ENCODE measurements around the gene GLDC. TPM values are rescaled to one million over a fixed set of nuclear protein-coding genes. Genes with fewer than 3 reads are reported as not detected.

GLDC gene
- total RNA-seq, 1 donor from 2014 or later: 1.7 TPM

DNA sequence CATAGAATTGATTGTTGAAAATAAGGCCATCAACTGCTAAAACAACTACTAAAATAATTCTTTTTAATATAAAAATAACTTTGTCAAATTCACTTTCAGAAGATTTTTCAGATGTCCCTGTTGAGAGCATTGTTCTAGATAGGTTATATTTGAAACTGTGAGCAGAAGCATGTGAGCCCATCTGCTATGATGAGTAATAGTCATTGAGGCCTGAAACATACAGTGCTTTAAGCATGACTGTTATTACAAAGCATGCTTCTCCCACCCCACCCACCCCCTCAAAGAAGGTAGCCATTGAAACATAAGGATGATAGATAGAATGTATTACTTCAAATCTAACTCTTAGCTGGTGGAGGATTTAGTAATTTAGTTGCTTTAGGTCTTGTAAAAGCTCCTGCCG is 146.5 kb downstream of the GLDC start:
- intact Hi-C loops (cut with DNase I): no loop called here

DNA sequence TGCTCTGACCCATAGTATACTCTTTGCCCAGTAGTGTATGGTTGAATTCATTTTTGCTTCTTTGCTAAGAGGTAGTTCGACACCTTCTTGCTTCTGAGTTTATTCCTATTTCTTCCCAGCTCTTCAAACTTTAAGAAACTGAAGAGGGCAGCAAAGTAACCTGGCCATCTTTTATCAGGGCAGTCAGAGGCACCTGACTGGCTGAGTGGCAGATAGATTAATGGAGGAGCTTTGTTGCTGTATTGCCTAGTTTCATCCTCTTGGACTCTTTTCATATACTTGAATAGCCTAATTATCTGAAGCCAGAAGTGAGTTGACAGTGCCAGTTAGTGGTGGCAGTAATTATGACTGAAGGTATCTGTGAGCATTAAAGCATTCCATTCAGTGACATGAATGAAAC is 150.1 kb downstream of the GLDC start:
- DNase-seq (no peak), ATAC-seq (no peak)
- no peaks in the 10 kb centered on the region for H3K27me3 ChIP-seq
- H3K4me1 ChIP-seq: no peaks in the 10 kb centered on the region
- H3K9me3 ChIP-seq: no peaks in the 10 kb centered on the region
- TF ChIP-seq, protein P1, sequence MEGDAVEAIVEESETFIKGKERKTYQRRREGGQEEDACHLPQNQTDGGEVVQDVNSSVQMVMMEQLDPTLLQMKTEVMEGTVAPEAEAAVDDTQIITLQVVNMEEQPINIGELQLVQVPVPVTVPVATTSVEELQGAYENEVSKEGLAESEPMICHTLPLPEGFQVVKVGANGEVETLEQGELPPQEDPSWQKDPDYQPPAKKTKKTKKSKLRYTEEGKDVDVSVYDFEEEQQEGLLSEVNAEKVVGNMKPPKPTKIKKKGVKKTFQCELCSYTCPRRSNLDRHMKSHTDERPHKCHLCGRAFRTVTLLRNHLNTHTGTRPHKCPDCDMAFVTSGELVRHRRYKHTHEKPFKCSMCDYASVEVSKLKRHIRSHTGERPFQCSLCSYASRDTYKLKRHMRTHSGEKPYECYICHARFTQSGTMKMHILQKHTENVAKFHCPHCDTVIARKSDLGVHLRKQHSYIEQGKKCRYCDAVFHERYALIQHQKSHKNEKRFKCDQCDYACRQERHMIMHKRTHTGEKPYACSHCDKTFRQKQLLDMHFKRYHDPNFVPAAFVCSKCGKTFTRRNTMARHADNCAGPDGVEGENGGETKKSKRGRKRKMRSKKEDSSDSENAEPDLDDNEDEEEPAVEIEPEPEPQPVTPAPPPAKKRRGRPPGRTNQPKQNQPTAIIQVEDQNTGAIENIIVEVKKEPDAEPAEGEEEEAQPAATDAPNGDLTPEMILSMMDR (IDR thresholded peaks at IDR 0.05): no peak
- no peak overlapping the region for H3K4me3 ChIP-seq
- intact Hi-C loops (cut with DNase I): no loop called here
- H3K36me3 ChIP-seq: peaks cover 66% of the 10 kb centered on the region
- H3K27ac ChIP-seq: no peak overlapping the region

More for the DNA sequence above, 146.5 kb downstream of the GLDC start:
- DNase-seq: no peak
- TF ChIP-seq, protein P1 (IDR thresholded peaks at IDR 0.05): no peak
- Histone ChIP-seq H3K4me3 (no peak overlapping the region), H3K27me3 (no peaks in the 10 kb centered on the region), H3K36me3 (peaks cover 75% of the 10 kb centered on the region), H3K4me1 (no peaks in the 10 kb centered on the region), H3K27ac (no peak overlapping the region), H3K9me3 (no peaks in the 10 kb centered on the region)
- no peak for ATAC-seq

DNA sequence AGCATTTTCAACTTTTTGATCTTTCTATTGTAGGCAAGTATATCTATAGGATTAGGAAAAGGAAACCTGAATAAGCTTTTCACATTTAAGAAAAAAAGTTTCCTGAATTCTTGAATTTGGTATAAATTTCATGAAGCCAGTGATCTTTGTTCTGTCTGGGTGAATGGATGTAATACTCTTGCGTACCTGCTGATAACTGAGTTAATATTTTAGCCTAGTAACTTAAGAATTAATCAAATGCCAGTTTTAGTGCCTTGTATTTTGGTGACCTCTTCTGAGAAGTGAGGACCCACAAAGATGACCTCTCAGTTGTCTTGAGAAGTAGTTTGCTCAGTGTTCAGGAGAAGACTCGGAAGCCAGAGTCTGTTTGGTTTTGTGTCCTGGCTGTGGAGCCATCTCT is 154.7 kb downstream of the GLDC start:
- H3K27ac ChIP-seq: no peak overlapping the region
- no peaks in the 10 kb centered on the region for H3K9me3 ChIP-seq
- no peak for ATAC-seq
- peaks cover 68% of the 10 kb centered on the region for H3K36me3 ChIP-seq
- no peak for DNase-seq
- no peak overlapping the region for H3K4me3 ChIP-seq
- no peaks in the 10 kb centered on the region for H3K4me1 ChIP-seq
- intact Hi-C loops (cut with DNase I): no loop called here
- H3K27me3 ChIP-seq: no peaks in the 10 kb centered on the region
- TF ChIP-seq, protein P1 (IDR thresholded peaks at IDR 0.05): no peak

DNA sequence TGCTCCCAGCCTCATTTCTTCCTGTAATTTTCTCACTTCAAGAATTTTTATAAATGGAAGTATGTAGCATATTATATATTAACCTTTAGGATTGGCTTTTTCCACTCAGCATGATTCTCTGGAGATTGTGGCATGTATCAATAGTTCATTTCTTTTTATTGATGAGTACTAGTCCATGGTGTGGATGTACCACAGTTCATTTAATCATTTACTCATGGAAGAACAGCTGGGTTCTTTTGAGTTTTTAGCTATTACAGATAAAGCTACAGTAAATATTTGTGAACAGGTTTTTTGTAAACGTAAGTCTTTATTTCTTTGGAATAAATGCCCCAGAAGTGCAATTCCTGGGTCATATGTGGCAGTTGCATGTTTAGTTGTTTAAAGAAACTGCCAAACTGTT is 156.4 kb downstream of the GLDC start:
- ATAC-seq (no peak), DNase-seq (no peak)
- H3K9me3 ChIP-seq: no peaks in the 10 kb centered on the region
- H3K4me1 ChIP-seq: no peaks in the 10 kb centered on the region
- TF ChIP-seq, protein P1 (IDR thresholded peaks at IDR 0.05): no peak
- intact Hi-C loops (cut with DNase I): no loop called here
- H3K4me3 ChIP-seq: no peak overlapping the region
- H3K36me3 ChIP-seq: peaks cover 78% of the 10 kb centered on the region
- H3K27ac ChIP-seq: no peak overlapping the region
- no peaks in the 10 kb centered on the region for H3K27me3 ChIP-seq

DNA sequence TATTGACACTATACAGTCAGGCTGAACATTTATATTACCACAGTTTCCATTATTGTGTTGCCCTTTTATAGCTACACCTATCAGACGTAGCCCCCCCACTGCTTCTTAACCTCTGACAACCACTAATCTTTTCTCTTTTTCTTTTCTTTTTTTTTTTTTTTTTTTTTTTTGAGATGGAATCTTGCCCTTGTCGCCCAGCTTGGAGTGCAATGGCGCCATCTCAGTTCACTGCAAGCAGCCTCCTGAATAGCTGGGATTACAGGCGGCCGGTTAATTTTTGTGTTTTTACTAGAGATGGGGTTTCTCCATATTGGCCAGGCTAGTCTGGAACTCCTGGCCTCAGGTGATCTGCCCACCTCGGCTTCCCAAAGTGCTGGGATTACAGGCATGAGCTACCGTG is 157.1 kb downstream of the GLDC start:
- Histone ChIP-seq H3K9me3 (no peaks in the 10 kb centered on the region), H3K4me1 (no peaks in the 10 kb centered on the region), H3K36me3 (peaks cover 77% of the 10 kb centered on the region), H3K27me3 (no peaks in the 10 kb centered on the region), H3K27ac (no peak overlapping the region), H3K4me3 (no peak overlapping the region)
- DNase-seq (no peak), ATAC-seq (no peak)
- TF ChIP-seq, protein P1 (IDR thresholded peaks at IDR 0.05): no peak
- intact Hi-C loops (cut with DNase I): no loop called here

DNA sequence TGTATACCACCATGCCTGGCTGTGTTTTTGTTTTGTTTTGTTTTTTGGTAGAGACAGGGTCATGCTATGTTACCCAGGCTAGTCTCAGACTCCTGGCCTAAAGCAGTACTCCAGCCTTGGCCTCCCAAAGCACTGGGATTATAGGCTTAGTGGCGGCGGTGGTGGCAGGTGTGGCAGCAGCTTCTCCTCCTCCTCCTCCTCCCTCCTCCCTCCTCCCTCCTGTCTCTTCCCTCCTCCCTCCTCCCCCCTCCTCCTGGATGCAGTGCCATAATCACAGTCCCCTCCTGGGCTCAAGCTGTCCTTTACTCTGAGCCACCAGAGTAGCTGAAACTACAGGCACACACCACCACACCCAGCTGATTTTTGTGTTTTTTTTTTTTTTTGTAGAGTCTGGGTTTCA is 161.3 kb downstream of the GLDC start:
- Histone ChIP-seq H3K4me3 (no peak overlapping the region), H3K36me3 (peaks cover 85% of the 10 kb centered on the region), H3K27me3 (no peaks in the 10 kb centered on the region), H3K9me3 (no peaks in the 10 kb centered on the region), H3K27ac (no peak overlapping the region), H3K4me1 (no peaks in the 10 kb centered on the region)
- no peak for ATAC-seq
- TF ChIP-seq, protein P1 (IDR thresholded peaks at IDR 0.05): no peak
- intact Hi-C loops (cut with DNase I): no loop called here
- DNase-seq: no peak
